Stimulated activated CD8-positive, alpha-beta memory T cell treated with anti-CD3 and anti-CD28 coated beads, Interleukin-7, amount 100 ng/mL, for 4 hours (primary cell): ENCODE data around the gene SPSB1.

Experiments
- DNase-seq, 2 donors: peaks; one replicate each; pipeline ENCODE4 v3.0.0-alpha.2; 2020; ENCODE audit warnings: low read depth in 2 of 2

Gene SPSB1

GRCh38 chr1:9344426-9345200 lies 51.9 kb downstream of the SPSB1 start:
- no peak for DNase-seq

DNA sequence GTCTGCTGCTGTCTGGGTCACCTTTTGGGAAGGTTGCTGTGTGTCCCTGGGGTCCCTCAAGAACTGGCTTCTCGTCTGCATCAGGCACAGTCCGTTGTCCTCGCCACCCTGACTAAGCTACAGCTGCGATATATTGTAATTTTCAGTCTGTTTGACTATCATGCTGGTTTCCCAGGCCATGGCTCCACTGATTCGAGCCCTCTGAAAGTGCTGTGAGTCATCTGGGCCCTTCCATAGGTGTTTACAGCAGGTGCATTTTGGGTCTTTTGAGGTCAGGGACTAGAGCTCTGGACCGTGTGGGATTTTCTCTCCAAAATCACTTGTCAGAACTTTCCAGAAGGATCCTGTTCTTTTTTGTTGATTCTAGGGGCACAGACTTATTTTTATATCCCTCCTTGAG lies 52.8 kb downstream of the SPSB1 start:
- no peak for DNase-seq

GRCh38 chr1:9345922-9346321 lies 53.2 kb downstream of the SPSB1 start:
- no peak for DNase-seq

GRCh38 chr1:9346566-9346965 lies 53.9 kb downstream of the SPSB1 start:
- DNase-seq = no peak

- no peak for DNase-seq
Measured at GRCh38 chr1:9347095-9347850, 54.6 kb downstream of the SPSB1 start.

DNA sequence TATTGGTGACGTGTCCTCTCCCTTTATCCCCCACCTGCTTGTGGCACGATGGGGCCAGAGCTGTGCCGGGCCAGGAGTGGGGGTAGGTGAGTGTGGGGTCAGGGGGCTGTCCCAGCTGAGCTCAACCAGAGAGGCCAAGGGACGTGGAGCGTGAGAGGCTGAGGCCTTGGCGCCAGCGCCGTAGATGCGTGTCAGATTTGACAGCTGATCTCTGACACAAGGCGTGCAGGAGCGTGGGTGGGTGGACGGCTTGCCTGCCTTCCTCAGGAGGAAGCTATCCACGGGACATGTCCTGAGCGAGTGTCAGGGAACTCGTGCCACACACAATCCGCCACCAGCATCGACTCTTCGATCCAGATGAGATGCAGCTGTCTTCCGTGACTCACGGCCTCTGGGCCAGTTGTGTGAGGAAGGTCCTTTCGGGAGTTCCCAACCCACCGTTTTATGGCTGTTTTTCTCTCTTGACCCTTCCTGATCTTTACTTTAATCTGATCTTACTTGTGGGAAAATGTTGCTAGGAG lies 56.7 kb downstream of the SPSB1 start:
- no peak for DNase-seq

DNA sequence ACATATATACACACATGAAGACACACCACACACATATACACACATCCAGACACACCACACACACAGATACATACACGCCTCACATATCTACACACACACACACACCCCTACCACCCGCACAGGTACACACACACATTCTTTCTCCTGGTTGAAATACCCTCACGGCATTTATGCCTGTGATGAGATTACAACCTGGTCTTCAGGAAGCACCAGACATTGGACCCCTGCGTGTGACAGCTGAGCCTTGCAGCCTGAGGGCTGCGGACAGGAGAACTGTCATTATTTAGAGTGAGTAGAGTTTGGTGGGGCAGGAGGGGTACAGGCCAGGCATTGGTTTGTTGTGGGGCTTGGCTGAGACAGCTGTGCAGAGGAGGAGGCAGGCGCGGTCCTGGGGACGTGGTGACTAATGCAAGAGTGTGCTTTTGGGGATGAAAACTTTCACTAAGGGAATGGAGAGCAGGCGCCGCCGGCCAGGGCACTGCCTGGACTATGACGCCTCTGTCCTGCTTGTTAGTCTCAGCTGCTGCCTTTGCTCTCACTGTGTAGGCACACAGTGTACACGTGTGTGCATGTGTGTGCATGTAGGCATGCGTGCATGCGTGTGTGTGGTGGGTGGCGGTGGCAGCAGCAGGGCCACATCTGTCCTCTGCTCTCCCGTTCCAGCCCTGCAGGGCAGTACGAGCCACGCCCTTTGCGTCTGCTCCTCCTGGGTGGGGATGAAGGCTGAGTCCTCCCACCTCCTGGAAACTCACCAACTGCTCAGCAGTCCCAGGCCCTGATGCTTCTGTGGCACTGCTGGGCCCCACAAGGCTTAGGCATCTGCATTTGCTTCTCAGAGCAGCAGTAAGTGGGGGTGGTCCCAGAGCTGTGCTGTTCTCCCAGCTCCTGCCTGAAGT lies 57.6 kb downstream of the SPSB1 start:
- no peak for DNase-seq

GRCh38 chr1:9350960-9351359 lies 58.3 kb downstream of the SPSB1 start:
- DNase-seq = no peak

- DNase-seq = no peak
Measured at GRCh38 chr1:9351654-9352271, 59.1 kb downstream of the SPSB1 start.

DNA sequence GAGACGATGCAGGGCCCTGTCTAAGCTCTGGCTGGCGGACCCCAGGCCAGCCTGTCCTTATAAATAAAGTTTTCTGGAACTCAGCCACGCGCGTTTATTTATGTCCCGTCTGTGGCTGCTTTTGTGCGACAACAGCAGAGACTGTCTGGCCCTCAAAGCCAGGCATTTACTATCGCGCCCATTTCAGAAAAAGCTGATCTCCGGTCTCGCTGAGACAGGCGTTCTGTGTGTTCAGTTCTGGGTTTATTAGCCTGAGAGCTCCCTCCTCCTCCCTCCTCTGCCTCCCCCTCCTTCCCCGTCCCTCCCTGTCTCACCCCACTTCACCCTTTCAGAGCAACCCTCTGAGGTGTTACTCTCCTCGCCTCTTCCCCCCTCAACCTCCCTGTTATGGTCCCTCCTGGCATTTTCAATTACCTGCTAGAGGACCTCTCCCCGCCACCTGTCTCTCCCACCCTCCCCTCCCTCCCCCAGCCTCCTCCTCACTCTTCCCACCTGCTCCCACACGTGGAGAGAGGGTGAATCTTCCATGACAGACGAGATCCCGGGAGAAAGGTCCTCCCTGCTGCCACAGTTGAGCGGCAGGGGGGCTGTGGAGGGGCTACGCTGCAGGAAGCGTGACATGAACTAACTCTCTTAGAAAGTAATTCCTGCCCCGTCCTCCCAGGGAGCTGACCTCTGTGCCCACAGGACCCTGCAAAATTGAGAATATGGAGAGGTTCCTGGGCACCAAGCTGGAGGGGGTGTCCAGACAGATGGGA lies 59.9 kb downstream of the SPSB1 start:
- no peak for DNase-seq

- no peak for DNase-seq
Measured at GRCh38 chr1:9355503-9355902, 62.8 kb downstream of the SPSB1 start.

GRCh38 chr1:9356021-9356420 lies 63.3 kb downstream of the SPSB1 start:
- DNase-seq = no peak

DNA sequence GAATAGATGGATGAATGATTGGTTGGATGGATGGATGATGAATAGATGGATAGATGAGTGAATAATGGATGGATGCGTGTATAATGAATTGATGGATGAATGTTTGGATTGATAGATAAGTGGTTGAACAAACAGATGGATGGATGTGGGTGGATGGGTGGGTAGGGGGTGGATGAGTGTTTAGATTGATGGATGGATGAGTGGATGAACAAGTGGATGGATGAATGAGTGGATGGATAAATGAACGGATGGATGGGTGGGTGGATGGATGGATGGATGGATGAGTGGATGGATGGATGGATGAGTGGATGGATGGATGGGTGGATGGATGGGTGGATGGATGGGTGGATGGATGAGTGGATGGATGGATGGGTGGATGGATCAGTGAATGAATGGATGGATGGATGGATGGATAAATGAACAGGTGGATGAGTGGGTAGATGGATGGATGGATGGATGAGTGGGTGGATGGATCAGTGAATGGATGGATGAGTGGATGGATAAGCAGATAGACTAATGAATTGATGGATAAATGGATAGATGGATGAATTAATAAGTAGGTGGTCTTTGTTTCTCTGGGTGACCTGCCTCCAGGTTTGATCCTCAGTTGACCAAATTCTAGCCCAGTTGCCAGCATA lies 64.3 kb downstream of the SPSB1 start:
- DNase-seq = no peak

DNA sequence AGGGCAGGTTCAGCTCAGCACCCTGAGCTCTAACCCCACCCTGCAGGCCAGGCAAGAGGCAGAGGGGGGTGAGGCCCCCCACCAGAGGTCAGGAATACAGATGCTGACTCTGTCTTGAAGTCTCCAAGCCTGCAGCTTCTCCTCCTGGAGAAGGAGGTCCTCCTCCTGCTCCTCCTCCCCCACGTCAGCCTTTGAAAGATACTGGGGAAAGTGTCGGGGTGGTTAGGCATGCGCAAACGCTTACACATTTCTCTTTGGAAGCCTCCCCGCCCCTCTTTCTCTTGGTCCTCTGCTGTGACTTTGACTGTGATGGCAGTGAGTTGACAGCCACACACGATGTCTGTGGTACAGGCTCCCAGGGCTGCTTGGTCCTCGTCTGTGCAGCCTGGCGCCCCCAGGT lies 65.3 kb downstream of the SPSB1 start:
- no peak for DNase-seq

GRCh38 chr1:9360371-9361064 lies 67.8 kb downstream of the SPSB1 start:
- DNase-seq = no peak

GRCh38 chr1:9361630-9362260 lies 69.1 kb downstream of the SPSB1 start:
- DNase-seq = no peak

GRCh38 chr1:9362488-9362887 lies 69.8 kb downstream of the SPSB1 start:
- DNase-seq = no peak

DNA sequence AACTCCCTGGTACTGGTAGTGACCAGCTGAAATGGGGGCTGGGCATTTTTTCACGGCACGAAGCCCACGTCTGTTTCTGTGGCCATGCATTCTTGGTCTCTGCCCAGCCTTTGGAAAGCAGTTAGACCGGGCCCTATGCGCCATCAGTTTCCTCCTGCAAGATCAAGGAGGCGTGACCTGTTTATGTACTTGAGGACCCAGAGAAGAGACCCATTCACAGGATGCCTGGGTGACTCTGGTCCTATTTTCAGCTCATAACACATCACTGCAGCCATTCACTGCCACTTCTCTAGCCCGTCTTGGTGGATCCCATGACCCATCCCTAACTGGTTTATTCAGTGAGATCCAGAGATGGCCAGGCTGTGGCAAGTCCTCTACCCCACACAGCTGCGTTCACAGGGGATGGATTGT lies 70.4 kb downstream of the SPSB1 start:
- DNase-seq = no peak

GRCh38 chr1:9366298-9366697 lies 73.6 kb downstream of the SPSB1 start:
- DNase-seq = no peak
